GM12878 (cell line): ENCODE data around the gene DGKA. TPM values are rescaled to one million over a fixed set of nuclear protein-coding genes. Genes with fewer than 3 reads are reported as not detected.

Experiments
- BACH1 ChIP-seq: fragments of 450-650 bp; IDR thresholded peaks from 2 replicates; pipeline ENCODE4 v1.6.1; 2017; ENCODE audit warnings: mild to moderate bottlenecking, borderline replicate concordance
- CBX5 ChIP-seq: sonication (generic); IDR thresholded peaks from 2 replicates; pipeline ENCODE4 v1.6.1; 2016; ENCODE audit warnings: low read depth, moderate library complexity, mild to moderate bottlenecking, inconsistent platforms
- GATAD2B ChIP-seq: fragments of 450-650 bp; conservative IDR thresholded peaks from 2 replicates; pipeline ENCODE4 v1.6.1; 2017; ENCODE audit warnings: low read depth, mild to moderate bottlenecking, moderate library complexity
- KAT2A ChIP-seq: conservative IDR thresholded peaks from 2 replicates; pipeline ENCODE4 v1.6.1; 2011; ENCODE audit warnings: low read depth, low read length; ENCODE audit not compliant: control insufficient read depth
- KDM1A ChIP-seq: fragments of 200-600 bp; sonication (generic); IDR thresholded peaks from 2 replicates; pipeline ENCODE4 v1.6.1; 2016; ENCODE audit warnings: borderline replicate concordance
- MEF2A ChIP-seq: IDR thresholded peaks from 2 replicates; pipeline ENCODE4 v1.6.1; 2011; ENCODE audit warnings: low read depth, mild to moderate bottlenecking, low read length, moderate library complexity; ENCODE audit not compliant: insufficient read depth
- MTA2 ChIP-seq: fragments of 450-650 bp; IDR thresholded peaks from 2 replicates; pipeline ENCODE4 v1.6.1; 2016; ENCODE audit warnings: low read depth, mild to moderate bottlenecking, moderate library complexity
- NBN ChIP-seq: fragments of 450-650 bp; IDR thresholded peaks from 2 replicates; pipeline ENCODE4 v1.6.1; 2016
- NR2F1 ChIP-seq: fragments of 450-650 bp; conservative IDR thresholded peaks from 2 replicates; pipeline ENCODE4 v1.6.1; 2017; ENCODE audit warnings: mild to moderate bottlenecking
- RB1 ChIP-seq: fragments of 450-650 bp; formaldehyde crosslinking; IDR thresholded peaks from 2 replicates; pipeline ENCODE4 v1.6.1; 2017; ENCODE audit warnings: mild to moderate bottlenecking, borderline replicate concordance
- RFX5 ChIP-seq: IDR thresholded peaks from 2 replicates; pipeline ENCODE4 v1.6.1; 2011; ENCODE audit warnings: low read depth, low read length, improper control_type of control experiment
- YY1 ChIP-seq: IDR thresholded peaks from 2 replicates; pipeline ENCODE4 v1.6.1; 2011; ENCODE audit warnings: low read depth, mild to moderate bottlenecking, low read length
- ZBED1 ChIP-seq: IDR thresholded peaks from 2 replicates; pipeline ENCODE4 v1.6.1; 2016; ENCODE audit warnings: borderline replicate concordance
- polyA plus RNA-seq, 11 experiments: library from polyadenylated mRNA; depleted of rRNA in 4 of 11; unstranded in 6 of 11; stranded (reverse) in 5 of 11; fragments of >200 nt; fragmentation: Nextera tagmentation in 4 of 11; fragmentation: Illumina TruSeq in 1 of 11; extraction: Ambion mirVana in 4 of 11; extraction: Trizol in 1 of 11; gene quantifications; 1 replicate in 1 of 11; 2 replicates in 10 of 11; pipeline versions ENCODE4 v1.2.1 to v1.2.3, GENCODE V29; 2011 to 2016; ENCODE audit warnings: inconsistent platforms in 2 of 11, missing spikeins in 2 of 11, low read depth in 1 of 11
- total RNA-seq, 4 experiments: library from RNA; depleted of rRNA in 3 of 4; stranded (reverse); fragments of >200 nt in 3 of 4; fragmentation: Illumina TruSeq in 1 of 4; extraction: Trizol in 1 of 4; gene quantifications; 2 replicates each; pipeline versions ENCODE4 v1.2.1 to v1.2.3, GENCODE V29; 2013 to 2021
- TF ChIP-seq, protein P1 (sequence below): IDR thresholded peaks from 2 replicates; pipeline ENCODE4 v1.6.1; 2011; ENCODE audit warnings: mild to moderate bottlenecking, low read depth, low read length, moderate library complexity; ENCODE audit not compliant: insufficient replicate concordance
- TF ChIP-seq, protein P2 (sequence below): fragments of 450-650 bp; IDR thresholded peaks from 2 replicates; pipeline ENCODE4 v1.6.1; 2016; ENCODE audit warnings: mild to moderate bottlenecking
- TF ChIP-seq, protein P3 (sequence below): fragments of 450-650 bp; IDR thresholded peaks from 2 replicates; pipeline ENCODE4 v1.6.1; 2017; ENCODE audit warnings: antibody characterized with exemption, mild to moderate bottlenecking, moderate library complexity
- TF ChIP-seq, protein P4 (sequence below): IDR thresholded peaks from 2 replicates; pipeline ENCODE4 v1.6.1; 2012; ENCODE audit warnings: improper control_type of control experiment, low read depth, low read length; ENCODE audit not compliant: insufficient replicate concordance

DGKA gene
- total and polyA plus RNA-seq, 10 of the 15 experiments (the other 5 are each of a cell fraction or from before 2014, with no cell fraction given): 14.0 to 65.5 (median 37.1) TPM

DNA sequence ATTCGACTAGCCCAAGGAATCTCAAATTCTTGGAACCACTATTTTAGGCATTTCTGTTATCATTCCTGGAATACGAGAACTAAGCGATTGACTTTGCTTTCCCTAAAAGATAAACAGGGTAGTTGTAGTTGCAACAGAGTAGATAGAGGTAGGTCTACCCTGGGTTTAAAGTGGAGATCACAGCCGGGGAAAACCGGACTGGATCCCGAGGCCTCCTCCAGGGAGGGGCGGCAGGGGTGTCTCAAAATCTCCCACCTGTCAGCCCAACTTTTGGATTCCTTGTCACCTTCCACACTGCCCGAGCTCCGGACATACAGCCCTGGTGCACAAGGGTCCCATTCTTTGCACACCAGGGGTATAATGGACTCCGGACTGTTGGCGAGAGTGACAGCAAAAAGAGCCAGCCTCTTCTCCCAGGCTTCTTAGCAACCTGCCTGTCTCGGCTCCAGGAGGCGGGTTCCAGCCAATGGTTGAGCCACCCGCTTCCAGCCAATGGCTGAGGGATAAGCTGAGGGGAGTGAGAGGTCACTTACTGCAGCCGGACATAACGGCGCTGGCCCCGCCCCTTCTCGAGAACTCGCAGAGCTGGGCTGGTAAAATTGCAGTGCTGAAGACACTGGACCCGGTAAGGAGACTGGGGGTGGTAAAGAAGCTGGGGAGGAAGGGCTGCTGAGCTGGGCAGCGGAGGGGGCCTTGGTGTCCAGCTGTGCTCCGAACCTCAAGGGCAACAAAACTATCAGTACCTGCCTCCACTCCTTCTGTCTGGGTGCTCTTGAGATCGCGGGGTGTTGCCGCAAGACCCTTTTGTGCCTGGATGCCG is 66.0 kb downstream of the DGKA start, which contains the start of gene SUOX (continued):
- TF ChIP-seq YY1 (peak; percentile 58), KDM1A (no peak), NBN (0 out of 2 replicates have a peak, but pooled peaks have one; percentile 0), MEF2A (no peak), NR2F1 (peak; percentile 67; the same call in 1 of the 2 replicates), RB1 (0 out of 2 replicates have a peak, but pooled peaks have one; percentile 7), MTA2 (no peak), GATAD2B (0 out of 2 replicates have a peak, but pooled peaks have one; percentile 20), KAT2A (no peak), RFX5 (peak; percentile 95), CBX5 (no peak), ZBED1 (no peak; the same call in 1 of the 2 replicates), BACH1 (no peak; the same call in 1 of the 2 replicates)
- TF ChIP-seq, protein P1, sequence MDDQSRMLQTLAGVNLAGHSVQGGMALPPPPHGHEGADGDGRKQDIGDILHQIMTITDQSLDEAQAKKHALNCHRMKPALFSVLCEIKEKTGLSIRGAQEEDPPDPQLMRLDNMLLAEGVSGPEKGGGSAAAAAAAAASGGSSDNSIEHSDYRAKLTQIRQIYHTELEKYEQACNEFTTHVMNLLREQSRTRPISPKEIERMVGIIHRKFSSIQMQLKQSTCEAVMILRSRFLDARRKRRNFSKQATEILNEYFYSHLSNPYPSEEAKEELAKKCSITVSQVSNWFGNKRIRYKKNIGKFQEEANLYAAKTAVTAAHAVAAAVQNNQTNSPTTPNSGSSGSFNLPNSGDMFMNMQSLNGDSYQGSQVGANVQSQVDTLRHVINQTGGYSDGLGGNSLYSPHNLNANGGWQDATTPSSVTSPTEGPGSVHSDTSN: peak; percentile 94
- TF ChIP-seq, protein P2, sequence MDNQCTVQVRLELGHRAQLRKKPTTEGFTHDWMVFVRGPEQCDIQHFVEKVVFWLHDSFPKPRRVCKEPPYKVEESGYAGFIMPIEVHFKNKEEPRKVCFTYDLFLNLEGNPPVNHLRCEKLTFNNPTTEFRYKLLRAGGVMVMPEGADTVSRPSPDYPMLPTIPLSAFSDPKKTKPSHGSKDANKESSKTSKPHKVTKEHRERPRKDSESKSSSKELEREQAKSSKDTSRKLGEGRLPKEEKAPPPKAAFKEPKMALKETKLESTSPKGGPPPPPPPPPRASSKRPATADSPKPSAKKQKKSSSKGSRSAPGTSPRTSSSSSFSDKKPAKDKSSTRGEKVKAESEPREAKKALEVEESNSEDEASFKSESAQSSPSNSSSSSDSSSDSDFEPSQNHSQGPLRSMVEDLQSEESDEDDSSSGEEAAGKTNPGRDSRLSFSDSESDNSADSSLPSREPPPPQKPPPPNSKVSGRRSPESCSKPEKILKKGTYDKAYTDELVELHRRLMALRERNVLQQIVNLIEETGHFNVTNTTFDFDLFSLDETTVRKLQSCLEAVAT: 0 out of 2 replicates have a peak, but pooled peaks have one; percentile 15
- TF ChIP-seq, protein P3, sequence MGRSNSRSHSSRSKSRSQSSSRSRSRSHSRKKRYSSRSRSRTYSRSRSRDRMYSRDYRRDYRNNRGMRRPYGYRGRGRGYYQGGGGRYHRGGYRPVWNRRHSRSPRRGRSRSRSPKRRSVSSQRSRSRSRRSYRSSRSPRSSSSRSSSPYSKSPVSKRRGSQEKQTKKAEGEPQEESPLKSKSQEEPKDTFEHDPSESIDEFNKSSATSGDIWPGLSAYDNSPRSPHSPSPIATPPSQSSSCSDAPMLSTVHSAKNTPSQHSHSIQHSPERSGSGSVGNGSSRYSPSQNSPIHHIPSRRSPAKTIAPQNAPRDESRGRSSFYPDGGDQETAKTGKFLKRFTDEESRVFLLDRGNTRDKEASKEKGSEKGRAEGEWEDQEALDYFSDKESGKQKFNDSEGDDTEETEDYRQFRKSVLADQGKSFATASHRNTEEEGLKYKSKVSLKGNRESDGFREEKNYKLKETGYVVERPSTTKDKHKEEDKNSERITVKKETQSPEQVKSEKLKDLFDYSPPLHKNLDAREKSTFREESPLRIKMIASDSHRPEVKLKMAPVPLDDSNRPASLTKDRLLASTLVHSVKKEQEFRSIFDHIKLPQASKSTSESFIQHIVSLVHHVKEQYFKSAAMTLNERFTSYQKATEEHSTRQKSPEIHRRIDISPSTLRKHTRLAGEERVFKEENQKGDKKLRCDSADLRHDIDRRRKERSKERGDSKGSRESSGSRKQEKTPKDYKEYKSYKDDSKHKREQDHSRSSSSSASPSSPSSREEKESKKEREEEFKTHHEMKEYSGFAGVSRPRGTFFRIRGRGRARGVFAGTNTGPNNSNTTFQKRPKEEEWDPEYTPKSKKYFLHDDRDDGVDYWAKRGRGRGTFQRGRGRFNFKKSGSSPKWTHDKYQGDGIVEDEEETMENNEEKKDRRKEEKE: no peak
- TF ChIP-seq, protein P4, sequence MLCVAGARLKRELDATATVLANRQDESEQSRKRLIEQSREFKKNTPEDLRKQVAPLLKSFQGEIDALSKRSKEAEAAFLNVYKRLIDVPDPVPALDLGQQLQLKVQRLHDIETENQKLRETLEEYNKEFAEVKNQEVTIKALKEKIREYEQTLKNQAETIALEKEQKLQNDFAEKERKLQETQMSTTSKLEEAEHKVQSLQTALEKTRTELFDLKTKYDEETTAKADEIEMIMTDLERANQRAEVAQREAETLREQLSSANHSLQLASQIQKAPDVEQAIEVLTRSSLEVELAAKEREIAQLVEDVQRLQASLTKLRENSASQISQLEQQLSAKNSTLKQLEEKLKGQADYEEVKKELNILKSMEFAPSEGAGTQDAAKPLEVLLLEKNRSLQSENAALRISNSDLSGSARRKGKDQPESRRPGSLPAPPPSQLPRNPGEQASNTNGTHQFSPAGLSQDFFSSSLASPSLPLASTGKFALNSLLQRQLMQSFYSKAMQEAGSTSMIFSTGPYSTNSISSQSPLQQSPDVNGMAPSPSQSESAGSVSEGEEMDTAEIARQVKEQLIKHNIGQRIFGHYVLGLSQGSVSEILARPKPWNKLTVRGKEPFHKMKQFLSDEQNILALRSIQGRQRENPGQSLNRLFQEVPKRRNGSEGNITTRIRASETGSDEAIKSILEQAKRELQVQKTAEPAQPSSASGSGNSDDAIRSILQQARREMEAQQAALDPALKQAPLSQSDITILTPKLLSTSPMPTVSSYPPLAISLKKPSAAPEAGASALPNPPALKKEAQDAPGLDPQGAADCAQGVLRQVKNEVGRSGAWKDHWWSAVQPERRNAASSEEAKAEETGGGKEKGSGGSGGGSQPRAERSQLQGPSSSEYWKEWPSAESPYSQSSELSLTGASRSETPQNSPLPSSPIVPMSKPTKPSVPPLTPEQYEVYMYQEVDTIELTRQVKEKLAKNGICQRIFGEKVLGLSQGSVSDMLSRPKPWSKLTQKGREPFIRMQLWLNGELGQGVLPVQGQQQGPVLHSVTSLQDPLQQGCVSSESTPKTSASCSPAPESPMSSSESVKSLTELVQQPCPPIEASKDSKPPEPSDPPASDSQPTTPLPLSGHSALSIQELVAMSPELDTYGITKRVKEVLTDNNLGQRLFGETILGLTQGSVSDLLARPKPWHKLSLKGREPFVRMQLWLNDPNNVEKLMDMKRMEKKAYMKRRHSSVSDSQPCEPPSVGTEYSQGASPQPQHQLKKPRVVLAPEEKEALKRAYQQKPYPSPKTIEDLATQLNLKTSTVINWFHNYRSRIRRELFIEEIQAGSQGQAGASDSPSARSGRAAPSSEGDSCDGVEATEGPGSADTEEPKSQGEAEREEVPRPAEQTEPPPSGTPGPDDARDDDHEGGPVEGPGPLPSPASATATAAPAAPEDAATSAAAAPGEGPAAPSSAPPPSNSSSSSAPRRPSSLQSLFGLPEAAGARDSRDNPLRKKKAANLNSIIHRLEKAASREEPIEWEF: no peak
